Fibroblast of the conjunctiva (primary cell): ENCODE data around the gene ECSCR.
"Not testable (repeated sequence)": the region's sequence is repeated elsewhere in the genome, so short reads cannot be mapped to it uniquely, and the experiment has no call there.

Experiments
- DNase-seq: peaks from one replicate; pipeline ENCODE4 v3.0.0-alpha.2; 2010; ENCODE audit warnings: low read depth

The ECSCR gene

DNA sequence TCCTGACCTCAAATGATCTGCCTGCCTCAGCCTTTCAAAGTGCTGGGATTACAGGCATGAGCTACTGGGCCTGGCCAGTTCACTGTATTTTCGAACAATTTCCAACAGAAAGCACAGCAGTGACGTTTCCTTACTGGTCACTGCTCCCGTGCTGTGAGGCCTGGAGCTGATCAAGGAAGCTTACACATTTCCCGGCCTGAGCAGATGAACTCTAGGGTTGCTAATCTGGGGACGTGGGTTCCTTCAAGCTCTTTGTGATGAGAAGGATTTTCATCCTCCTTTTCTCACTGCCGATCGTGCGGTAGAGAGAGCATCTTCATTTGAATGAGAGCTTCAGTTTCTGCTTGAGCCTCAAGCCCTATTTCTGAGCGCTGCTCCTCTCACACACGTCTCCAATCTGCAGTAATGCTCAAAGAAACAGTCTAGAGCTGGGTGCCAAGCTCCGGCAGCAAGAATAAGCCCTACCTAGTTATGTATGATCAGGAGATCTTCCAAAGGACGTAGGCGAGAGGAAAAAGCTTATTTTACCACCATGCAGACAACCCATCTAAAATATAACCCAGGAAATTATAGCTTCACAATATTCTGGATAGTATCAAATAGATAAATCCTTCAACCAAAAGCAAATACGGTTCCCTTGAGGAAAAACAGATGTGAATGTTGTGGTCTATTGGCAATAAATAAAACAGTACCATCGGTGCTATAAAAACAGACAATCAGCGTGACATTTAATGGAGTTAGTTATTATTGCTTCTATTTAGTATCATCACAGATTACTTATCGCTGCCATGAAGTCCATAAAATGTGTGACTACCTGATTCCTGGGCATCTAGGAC, 51.3 kb downstream of the ECSCR start:
- no peak for DNase-seq

DNA sequence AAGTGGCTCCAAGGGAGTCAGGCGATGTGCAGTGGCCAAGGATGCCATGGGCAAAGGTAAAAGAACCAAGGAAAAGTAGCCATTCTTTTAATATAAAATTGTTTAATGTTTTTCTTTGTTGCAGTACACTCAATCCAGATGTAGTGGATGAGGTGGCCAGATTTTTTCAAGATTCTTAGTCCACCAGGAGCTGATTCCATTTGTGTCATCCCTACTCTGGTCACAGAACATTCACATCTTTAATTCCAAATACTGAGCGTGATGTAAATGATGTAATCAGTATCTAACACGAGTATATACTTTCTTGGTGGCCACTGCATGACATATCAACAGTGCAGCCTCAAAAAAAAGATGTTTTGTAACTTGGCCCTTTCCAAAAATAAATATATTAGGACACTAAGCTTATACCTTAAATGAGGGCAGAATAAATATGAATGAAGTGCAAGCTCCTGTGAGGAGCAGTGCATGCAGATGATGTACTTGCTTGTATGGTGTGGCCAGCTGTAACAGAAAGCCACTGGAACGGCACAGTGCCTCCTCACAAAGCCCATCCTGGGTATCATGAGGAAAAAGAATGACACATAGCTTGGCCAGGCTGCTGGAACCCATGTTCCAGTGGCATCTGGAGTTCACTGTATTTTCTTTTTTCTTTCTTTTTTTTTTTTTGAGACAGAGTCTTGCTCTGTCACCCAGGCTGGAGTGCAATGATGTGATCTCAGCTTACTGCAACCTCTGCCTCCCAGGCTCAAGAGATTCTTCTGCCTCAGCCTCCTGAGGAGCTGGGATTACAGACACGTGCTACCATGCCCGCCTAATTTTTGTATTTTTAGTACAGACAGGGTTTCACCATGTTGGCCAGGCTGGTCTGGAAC, 52.2 kb downstream of the ECSCR start:
- no peak for DNase-seq

DNA sequence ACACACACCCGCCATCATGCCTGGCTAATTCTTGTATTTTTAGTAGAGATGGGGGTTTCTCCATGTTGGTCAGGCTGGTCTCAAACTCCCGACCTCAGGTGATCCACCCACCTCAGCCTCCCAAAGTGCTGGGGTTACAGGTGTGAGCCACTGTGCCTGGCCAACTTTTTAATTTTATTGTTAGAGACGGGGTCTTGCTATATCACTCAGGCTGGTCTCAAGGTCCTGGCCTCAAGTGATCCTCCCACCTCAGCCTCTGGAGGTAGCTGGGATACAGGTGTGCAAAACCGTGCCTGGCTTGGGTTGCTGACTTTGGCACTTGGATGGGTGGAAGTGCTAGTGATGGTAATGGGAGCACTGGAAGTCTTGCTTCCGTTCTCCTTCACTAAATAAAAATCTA, 53.4 kb downstream of the ECSCR start:
- DNase-seq, result not testable (repeated sequence)

DNA sequence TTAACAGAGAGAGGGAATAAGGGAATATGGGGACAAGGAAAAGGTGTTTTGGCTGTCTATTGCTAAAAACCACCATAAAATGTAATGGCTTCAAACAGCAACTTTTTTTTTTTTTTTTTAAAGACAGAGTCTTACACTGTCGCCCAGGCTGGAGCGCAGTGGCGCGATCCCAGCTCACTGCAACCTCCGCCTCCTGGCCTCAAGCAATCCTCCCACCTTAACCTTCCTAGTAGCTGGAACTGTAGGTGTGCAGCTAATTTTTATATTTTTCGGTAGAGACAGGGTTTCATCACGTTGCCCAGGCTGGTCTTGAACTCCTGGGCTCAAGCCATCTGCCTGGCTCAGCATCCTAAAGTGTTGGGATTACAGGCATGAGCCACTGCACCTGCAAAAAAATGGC, 54.4 kb downstream of the ECSCR start:
- no peak for DNase-seq

DNA sequence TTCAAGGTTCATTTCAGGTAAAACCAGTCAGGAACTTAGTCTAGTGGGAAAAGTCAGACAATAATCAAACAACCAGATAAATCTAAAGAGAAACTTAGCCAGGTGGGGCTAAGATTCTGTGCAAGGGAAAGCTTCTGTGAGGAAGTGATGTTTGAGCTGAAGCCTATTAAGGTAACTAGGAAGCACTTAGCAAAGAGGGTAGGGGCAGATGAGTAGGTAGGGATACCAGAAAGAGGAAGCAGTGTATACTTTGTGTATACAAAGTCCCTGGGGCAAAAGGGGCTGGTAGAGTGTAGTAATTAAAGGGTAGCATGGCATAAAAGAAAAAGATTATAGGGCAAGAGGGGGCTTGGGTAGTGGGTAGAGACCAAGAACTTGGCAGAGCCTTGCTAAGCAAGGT, 55.0 kb downstream of the ECSCR start:
- DNase-seq, result no peak

DNA sequence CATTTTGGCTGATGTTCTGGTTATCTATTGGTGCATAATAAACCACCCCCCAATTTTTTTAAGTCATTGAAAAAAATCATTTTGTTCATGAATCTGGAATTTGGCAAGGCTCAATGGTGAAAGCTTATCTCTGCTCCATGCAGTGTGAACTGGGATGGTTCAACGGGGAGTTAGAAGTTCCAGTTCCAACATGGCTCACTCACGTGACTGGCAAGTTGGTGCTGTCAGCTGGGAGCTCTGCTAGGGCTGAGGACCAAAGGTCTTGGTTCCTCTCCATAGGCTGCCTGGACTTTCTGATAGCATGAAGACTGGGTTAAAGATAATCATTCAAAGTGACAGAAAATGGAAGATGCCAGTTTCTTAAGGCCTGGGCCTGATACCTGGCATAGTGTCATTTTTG, 55.6 kb downstream of the ECSCR start:
- DNase-seq, result no peak

DNA sequence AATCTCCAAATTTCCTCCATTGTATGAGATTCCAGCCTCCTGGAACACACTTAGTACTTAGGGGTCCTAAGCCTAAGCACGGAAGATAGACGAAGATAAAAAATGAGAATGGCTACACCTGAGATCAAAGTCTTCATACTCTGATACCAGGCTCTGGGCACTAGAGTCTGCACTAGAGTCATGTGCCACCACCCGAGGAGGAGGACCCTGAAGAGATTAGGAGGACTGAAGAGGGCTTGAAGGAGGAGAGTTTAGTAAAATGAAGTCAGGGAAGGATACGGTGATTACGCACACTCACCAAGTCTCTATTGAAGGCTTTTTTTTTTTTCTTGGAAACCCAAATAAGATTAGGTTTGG, 58.1 kb downstream of the ECSCR start:
- DNase-seq, result no peak

DNA sequence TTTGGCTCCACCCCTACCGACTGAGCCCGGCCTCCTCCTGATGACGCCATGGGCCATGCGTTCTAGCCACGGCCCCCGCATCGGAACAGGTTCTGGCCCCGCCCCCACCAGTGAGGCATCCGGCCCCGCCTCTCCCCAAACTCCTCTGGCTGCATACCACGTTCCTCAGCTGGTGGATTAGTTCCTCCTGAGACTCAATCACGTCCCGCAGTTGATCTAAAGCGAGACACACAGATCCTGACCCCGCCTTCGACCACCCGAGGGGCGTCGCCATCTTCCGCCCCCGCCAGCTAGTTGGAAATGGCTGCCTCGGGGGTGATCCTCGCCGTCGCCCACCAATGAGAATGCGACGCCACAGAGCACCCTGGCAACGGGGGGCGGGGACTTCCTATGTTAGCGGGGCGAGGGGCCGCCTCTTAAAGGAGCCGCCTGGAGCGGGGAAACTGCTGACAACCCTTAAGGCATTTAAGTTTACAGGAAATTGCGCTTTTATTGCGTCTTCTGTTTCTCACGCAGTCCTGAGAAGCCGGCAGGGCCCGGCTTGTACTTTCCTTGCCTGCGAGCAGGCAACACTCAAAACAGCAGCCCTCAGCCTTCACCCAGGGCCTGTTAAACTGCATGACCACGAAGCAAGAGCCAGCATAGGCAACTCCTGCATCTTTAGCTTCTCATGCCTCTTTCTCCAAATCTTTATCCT, 58.6 kb downstream of the ECSCR start, which contains the start of gene SPATA24:
SPATA24 (minus strand) TSS at position 303 of the 697 bp plus-strand sequence; CDS start at position 274, 29 bp downstream.
- peak; percentile 95 for DNase-seq

DNA sequence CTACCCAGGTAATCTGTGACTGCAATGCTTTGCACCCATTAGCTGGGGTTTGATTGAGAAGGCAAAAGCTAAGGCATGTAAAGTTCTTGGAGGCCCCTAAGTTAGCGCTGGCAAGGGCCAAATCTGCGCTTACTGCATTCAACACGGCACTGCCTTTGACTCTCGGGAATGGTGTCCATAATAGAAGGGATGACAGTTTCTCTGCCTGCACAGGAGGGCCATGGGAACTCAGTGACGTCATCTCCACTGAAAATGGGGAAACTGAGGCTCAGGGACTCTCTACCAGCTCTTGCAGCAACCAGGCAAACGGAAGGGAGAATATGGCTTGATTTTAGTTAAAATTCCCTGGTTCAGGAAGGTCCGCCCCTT, 59.1 kb downstream of the ECSCR start:
- no peak for DNase-seq

DNA sequence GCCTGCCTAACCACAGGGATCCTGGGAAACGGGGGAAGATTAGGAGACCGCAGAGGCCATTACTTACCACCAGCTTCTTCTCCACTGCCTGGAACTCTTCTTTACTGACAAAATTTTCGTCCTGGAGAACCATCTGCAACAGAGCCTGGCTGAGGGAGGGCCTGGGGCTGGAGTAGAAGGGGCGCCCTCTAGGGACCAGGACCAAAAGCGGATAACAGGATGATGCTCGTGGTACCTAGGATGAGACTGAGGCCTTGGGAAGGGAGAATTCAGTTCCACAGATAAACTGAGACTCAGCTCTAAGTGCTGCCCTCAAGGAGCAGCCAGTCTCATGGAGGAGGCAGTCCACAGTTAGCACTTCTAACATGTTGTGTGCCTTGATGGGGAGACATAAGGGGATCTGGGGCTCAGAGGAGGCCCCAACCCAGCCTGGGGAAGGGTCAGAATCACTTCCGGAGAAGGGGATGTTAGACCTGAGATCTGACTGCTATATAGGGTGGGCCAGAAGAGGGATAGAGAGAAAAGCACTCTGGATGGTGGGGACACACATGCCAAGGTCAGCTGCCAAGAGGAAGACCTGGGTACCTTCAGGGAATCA, 59.9 kb downstream of the ECSCR start:
- DNase-seq, result no peak

DNA sequence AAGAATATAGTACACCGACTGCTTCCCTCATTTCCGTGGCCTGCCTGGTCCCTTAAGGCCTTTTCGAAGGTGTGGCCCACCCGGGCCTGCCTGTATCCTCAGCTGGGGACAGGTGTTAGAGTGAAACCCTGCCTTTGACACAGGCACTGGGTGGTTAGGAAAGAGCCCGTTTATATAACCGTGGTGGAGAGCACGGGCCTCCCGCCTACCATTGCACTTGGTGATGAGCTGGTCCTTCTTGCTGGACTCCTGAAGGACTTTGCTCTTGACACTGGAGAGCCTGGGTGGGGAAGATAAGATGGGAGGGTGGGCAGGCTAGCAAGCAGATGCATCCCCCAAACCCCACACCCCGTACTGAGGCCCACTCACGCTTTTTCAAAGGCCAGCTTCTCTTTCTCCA, 61.0 kb downstream of the ECSCR start:
- DNase-seq, result no peak

DNA sequence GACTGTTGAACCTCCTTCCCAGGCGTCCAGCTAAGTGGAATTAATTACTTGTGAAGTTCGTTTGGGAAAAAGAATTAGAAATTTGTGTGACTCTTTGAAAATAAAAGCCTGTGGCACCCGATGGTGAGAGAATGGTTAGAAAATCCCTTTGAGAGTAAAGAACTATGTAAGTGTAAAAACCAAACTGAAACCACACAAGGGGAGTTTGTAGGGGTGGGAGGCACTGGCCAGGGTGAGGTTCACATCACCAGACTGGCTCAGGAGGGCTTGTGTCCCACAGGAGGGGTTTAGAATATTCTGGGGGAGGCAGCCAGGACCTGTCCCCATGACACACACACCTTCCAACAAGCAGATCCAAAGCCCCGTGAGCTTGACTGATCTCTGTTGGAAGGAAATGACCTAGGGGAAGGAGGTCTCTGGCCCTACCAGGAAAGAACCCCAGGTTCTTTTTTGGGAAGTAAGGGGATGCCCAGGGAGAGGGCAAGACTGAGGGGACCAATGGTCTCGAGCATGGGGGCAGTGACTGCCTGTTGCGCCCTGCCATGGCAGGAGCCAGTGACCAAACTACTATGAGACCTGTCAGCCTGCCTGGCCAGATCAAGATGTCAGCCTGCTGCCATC, 62.9 kb downstream of the ECSCR start:
- no peak for DNase-seq
